Panc1 (cell line): ENCODE results near the gene VPS11. TPM values are rescaled to one million over a fixed set of nuclear protein-coding genes. Genes with fewer than 3 reads are reported as not detected.
"Not testable (repeated sequence)": the region's sequence is repeated elsewhere in the genome, so short reads cannot be mapped to it uniquely, and the experiment has no call there.

ENCODE experiments used
- ATAC-seq: fragments of 200-7000 bp; cut with Tn5 transposase; 2 replicates; pipeline ENCODE4 v1.9.1; 2020; ENCODE audit warnings: mild to moderate bottlenecking, moderate library complexity
- BruUV-seq: library from RNA; stranded (reverse); fragments of 400-500 nt; replicated peaks from 2 replicates; lab custom pipeline; 2021; lab: Mats Ljungman, UMichigan
- CTCF ChIA-PET: fragments of 300-600 bp; sonication (Branson Sonifier 250); formaldehyde crosslinking; loops from one replicate; lab custom pipeline; 2022; ENCODE audit warnings: antibody characterized with exemption; lab: Charles Lee
- POLR2A ChIA-PET: fragments of 300-600 bp; sonication (Branson Sonifier 250); formaldehyde crosslinking; loops from one replicate; lab custom pipeline; 2022; ENCODE audit warnings: antibody characterized with exemption; lab: Charles Lee
- DNase-seq: peaks from one replicate; pipeline ENCODE4 v3.0.0-alpha.2; 2010; ENCODE audit warnings: low read depth, low spot score
- H3K27ac ChIP-seq: 2 replicates; pipeline ENCODE4 v1.5.1; 2011; ENCODE audit warnings: mild to moderate bottlenecking, low read length, inconsistent platforms
- H3K27me3 ChIP-seq: fragments of 200-500 bp; sonication (Bioruptor generic); 2 replicates; pipeline ENCODE4 v1.6.0; 2014; ENCODE audit warnings: low read length, inconsistent platforms; ENCODE audit not compliant: control insufficient read depth, insufficient read depth
- H3K36me3 ChIP-seq: fragments of 200-500 bp; sonication (Bioruptor generic); 2 replicates; pipeline ENCODE4 v1.5.1; 2014; ENCODE audit warnings: inconsistent platforms, mild to moderate bottlenecking, low read length, moderate library complexity; ENCODE audit not compliant: control insufficient read depth, insufficient read depth
- H3K4me1 ChIP-seq: 2 replicates; pipeline ENCODE4 v1.5.1; 2011; ENCODE audit warnings: inconsistent platforms, mild to moderate bottlenecking, low read length, moderate library complexity; ENCODE audit not compliant: control insufficient read depth, insufficient read depth
- H3K4me3 ChIP-seq, 2 experiments: 2 replicates each; pipeline ENCODE4 v1.5.1; 2011 to 2012; ENCODE audit warnings: low read depth in 2 of 2, low read length in 2 of 2, mild to moderate bottlenecking in 2 of 2, inconsistent platforms in 1 of 2, moderate library complexity in 1 of 2
- H3K9me3 ChIP-seq: fragments of 200-500 bp; sonication (Bioruptor generic); 2 replicates; pipeline ENCODE4 v1.5.1; 2014; ENCODE audit warnings: low read depth, mild to moderate bottlenecking, inconsistent platforms, low read length, moderate library complexity; ENCODE audit not compliant: control insufficient read depth, insufficient read depth
- POLR2AphosphoS5 ChIP-seq: IDR thresholded peaks from 2 replicates; pipeline ENCODE4 v1.6.1; 2012; ENCODE audit warnings: mild to moderate bottlenecking, low read depth, low read length, moderate library complexity
- SIN3A ChIP-seq: IDR thresholded peaks from 2 replicates; pipeline ENCODE4 v1.6.1; 2012; ENCODE audit warnings: low read depth, mild to moderate bottlenecking, low read length, moderate library complexity, borderline replicate concordance; ENCODE audit not compliant: insufficient read depth
- TCF7L2 ChIP-seq: IDR thresholded peaks from 2 replicates; pipeline ENCODE4 v1.6.1; 2011; ENCODE audit warnings: mild to moderate bottlenecking, low read depth, low read length, inconsistent platforms
- in situ Hi-C: cut with HindIII; loops from 2 replicates; pipeline ENCODE4 v1.10.0; 2016; ENCODE audit warnings: low sequenced_read_pairs, low pct_unique_long_range_greater_than_20kb
- intact Hi-C: fragments of 100-400 bp; cut with micrococcal nuclease; formaldehyde crosslinking; loops from one replicate; pipeline ENCODE4 v1.10.0; 2022; ENCODE audit not compliant: unreplicated experiment
- total RNA-seq: library from RNA; stranded (reverse); gene quantifications from one replicate; pipeline ENCODE4 v1.2.1, GENCODE V29; 2021; ENCODE audit not compliant: unreplicated experiment
- TF ChIP-seq, protein P1 (sequence below): fragments of 450-650 bp; IDR thresholded peaks from 2 replicates; pipeline ENCODE4 v1.5.1; 2017; ENCODE audit warnings: mild to moderate bottlenecking
- TF ChIP-seq, protein P2 (sequence below), 2 experiments: IDR thresholded peaks; 2 replicates each; pipeline ENCODE4 v1.6.1; 2011 to 2012; ENCODE audit warnings: low read depth in 2 of 2, control low read depth in 1 of 2, low read length in 1 of 2, mild to moderate bottlenecking in 1 of 2, moderate library complexity in 1 of 2; ENCODE audit not compliant: insufficient read depth in 1 of 2

Gene VPS11
- total RNA-seq, 1 experiment from 2014 or later: 28.2 TPM

DNA sequence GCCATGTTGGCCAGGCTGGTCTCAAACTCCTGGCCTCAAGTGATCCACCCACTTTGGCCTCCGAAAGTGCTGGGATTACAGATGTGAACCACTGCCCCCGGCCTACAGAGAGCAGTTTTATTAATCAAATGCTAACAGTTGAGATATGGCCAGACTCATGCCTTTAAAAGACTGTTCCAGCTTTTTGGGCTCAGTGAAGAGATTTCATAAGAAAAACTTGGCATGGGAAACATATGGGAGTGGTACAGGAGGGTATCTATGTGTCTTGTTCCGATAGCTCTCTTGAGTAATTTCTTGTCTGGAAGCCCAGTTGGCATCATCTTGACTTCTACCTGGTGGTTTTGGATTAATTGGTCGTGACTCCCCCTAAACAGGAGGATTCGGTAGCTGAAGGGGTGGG, 28.7 kb upstream of the VPS11 start:
- POLR2A ChIA-PET: interaction anchor here (0.7 kb wide), 1 partner anchor 40 kb away, joined by 4 read pairs; no protein-coding TSS in a partner anchor
- H3K27me3 ChIP-seq: no peaks in the 10 kb centered on the region
- no peaks in the 10 kb centered on the region for H3K9me3 ChIP-seq
- no TSS peak for BruUV-seq
- H3K36me3 ChIP-seq: no peaks in the 10 kb centered on the region
- TF ChIP-seq, protein P1, sequence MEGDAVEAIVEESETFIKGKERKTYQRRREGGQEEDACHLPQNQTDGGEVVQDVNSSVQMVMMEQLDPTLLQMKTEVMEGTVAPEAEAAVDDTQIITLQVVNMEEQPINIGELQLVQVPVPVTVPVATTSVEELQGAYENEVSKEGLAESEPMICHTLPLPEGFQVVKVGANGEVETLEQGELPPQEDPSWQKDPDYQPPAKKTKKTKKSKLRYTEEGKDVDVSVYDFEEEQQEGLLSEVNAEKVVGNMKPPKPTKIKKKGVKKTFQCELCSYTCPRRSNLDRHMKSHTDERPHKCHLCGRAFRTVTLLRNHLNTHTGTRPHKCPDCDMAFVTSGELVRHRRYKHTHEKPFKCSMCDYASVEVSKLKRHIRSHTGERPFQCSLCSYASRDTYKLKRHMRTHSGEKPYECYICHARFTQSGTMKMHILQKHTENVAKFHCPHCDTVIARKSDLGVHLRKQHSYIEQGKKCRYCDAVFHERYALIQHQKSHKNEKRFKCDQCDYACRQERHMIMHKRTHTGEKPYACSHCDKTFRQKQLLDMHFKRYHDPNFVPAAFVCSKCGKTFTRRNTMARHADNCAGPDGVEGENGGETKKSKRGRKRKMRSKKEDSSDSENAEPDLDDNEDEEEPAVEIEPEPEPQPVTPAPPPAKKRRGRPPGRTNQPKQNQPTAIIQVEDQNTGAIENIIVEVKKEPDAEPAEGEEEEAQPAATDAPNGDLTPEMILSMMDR: no peak
- TF ChIP-seq, protein P2, sequence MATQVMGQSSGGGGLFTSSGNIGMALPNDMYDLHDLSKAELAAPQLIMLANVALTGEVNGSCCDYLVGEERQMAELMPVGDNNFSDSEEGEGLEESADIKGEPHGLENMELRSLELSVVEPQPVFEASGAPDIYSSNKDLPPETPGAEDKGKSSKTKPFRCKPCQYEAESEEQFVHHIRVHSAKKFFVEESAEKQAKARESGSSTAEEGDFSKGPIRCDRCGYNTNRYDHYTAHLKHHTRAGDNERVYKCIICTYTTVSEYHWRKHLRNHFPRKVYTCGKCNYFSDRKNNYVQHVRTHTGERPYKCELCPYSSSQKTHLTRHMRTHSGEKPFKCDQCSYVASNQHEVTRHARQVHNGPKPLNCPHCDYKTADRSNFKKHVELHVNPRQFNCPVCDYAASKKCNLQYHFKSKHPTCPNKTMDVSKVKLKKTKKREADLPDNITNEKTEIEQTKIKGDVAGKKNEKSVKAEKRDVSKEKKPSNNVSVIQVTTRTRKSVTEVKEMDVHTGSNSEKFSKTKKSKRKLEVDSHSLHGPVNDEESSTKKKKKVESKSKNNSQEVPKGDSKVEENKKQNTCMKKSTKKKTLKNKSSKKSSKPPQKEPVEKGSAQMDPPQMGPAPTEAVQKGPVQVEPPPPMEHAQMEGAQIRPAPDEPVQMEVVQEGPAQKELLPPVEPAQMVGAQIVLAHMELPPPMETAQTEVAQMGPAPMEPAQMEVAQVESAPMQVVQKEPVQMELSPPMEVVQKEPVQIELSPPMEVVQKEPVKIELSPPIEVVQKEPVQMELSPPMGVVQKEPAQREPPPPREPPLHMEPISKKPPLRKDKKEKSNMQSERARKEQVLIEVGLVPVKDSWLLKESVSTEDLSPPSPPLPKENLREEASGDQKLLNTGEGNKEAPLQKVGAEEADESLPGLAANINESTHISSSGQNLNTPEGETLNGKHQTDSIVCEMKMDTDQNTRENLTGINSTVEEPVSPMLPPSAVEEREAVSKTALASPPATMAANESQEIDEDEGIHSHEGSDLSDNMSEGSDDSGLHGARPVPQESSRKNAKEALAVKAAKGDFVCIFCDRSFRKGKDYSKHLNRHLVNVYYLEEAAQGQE (IDR thresholded peaks at IDR 0.05; ENCODE audit: insufficient read depth in 1 of 2, low read depth in 2 of 2, low read length in 1 of 2): no peak
- TF ChIP-seq TCF7L2: no peak
- TF ChIP-seq POLR2AphosphoS5: no peak
- no peak for TF ChIP-seq SIN3A
- ATAC-seq: no peak
- DNase-seq: no peak
- H3K4me3 ChIP-seq: no peak overlapping the region
- no peak overlapping the region for H3K27ac ChIP-seq
- intact Hi-C loops: no loop called here
- in situ Hi-C loops: no loop called here
- H3K4me1 ChIP-seq: no peaks in the 10 kb centered on the region
- CTCF ChIA-PET: interaction anchor here (0.5 kb wide), 1 partner anchor 317 kb away, joined by 3 read pairs; no protein-coding TSS in a partner anchor

DNA sequence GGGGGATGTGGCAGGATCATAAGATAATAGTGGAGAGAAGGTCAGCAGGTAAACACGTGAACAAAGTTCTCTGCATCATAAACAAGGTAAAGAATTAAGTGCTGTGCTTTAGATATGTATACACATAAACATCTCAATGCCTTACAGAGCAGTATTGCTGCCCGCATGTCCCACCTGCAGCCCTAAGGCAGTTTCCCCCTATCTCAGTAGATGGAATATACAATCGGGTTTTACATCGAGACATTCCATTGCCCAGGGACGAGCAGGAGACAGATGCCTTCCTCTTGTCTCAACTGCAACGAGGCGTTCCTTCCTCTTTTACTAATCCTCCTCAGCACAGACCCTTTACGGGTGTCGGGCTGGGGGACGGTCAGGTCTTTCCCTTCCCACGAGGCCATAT, 28.1 kb upstream of the VPS11 start:
- H3K4me3 ChIP-seq, H3K36me3 ChIP-seq, BruUV-seq, DNase-seq, H3K27me3 ChIP-seq, in situ Hi-C loops, H3K9me3 ChIP-seq, POLR2A ChIA-PET, intact Hi-C loops, H3K4me1 ChIP-seq, ATAC-seq, H3K27ac ChIP-seq: not testable (repeated sequence)
- CTCF ChIA-PET: interaction anchor here (0.5 kb wide), 1 partner anchor 317 kb away, joined by 3 read pairs; no protein-coding TSS in a partner anchor

DNA sequence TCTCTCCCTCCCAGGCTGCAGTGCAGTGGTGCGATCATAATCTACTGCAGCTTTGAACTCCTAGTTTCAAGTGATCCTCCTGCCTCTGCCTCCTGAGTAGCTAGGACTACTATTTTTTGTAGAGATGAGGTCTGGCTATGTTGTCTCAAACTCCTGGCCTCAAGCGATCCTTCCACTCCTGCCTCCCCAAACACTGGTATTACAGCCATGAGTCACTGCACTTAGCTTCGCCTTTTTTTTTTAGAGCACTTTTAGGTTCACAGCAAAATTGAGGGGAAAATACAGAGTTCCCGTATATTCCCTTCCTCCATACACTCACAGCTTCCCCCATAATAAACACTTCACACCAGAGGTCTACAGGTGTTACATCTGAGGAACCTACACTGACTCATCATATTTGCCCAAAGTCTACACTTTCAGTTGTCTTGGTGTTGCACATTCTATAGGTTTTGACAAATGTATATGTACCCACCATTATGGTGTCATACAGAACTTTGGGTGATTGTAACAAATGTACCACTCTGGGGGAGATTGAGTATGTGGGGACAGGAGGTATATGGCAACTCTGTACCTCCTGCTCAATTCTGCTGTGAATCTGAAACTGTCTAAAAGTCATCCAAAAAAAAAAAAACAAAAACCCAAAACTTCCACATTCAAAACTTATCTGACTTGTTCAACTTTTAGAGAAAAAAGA, 25.6 kb upstream of the VPS11 start:
- 0 out of 2 replicates have a peak, but pooled peaks cover 3% of the 10 kb centered on the region for H3K36me3 ChIP-seq
- DNase-seq (no peak), ATAC-seq (no peak; the same call in 1 of the 2 replicates)
- CTCF ChIA-PET: no interaction called here
- TF ChIP-seq, protein P1: no peak
- H3K4me3 ChIP-seq: no peak overlapping the region
- H3K4me1 ChIP-seq: no peaks in the 10 kb centered on the region
- H3K9me3 ChIP-seq: no peaks in the 10 kb centered on the region
- in situ Hi-C loops: no loop called here
- BruUV-seq: no TSS peak
- H3K27me3 ChIP-seq: no peaks in the 10 kb centered on the region
- intact Hi-C loops: no loop called here
- POLR2A ChIA-PET: no interaction called here
- no peak overlapping the region for H3K27ac ChIP-seq
